ENCODE results near the gene STX16.
"Not testable (repeated sequence)": the region's sequence is repeated elsewhere in the genome, so short reads cannot be mapped to it uniquely, and the experiment has no call there.

The STX16 gene

GRCh38 chr20:58634521-58635278 is 16.4 kb upstream of the STX16 start:
- intact Hi-C loops (cut with DNase I), result no loop called here
- peak in 1 of 10 donors; percentile 69 for DNase-seq

- DNase-seq, result peak in 1 of 10 donors; percentile 55
- intact Hi-C loops (cut with DNase I), result no loop called here
Observed at GRCh38 chr20:58635279-58635665, 15.8 kb upstream of the STX16 start.

- DNase-seq, result peak in 1 of 10 donors; percentile 62
- intact Hi-C loops (cut with DNase I), result no loop called here
Observed at GRCh38 chr20:58636396-58636982, 14.6 kb upstream of the STX16 start.

GRCh38 chr20:58636983-58637421 is 14.1 kb upstream of the STX16 start:
- intact Hi-C loops (cut with DNase I), result no loop called here
- DNase-seq, result peak in 1 of 10 donors; percentile 44

GRCh38 chr20:58637466-58638213 is 13.4 kb upstream of the STX16 start:
- intact Hi-C loops (cut with DNase I), result no loop called here
- peak in 1 of 10 donors; percentile 82 for DNase-seq

- DNase-seq, result no peak
- intact Hi-C loops (cut with DNase I), result no loop called here
Observed at GRCh38 chr20:58638467-58639181, 12.5 kb upstream of the STX16 start.

GRCh38 chr20:58639182-58640146 is 11.6 kb upstream of the STX16 start:
- DNase-seq, result no peak
- intact Hi-C loops (cut with DNase I), result no loop called here

GRCh38 chr20:58640446-58640845 is 10.6 kb upstream of the STX16 start:
- DNase-seq, result no peak
- intact Hi-C loops (cut with DNase I), result no loop called here

- DNase-seq, result no peak
- intact Hi-C loops (cut with DNase I), result no loop called here
Observed at GRCh38 chr20:58642441-58642840, 8.6 kb upstream of the STX16 start.

GRCh38 chr20:58642896-58643295 is 8.2 kb upstream of the STX16 start:
- DNase-seq; intact Hi-C loops (cut with DNase I): not testable (repeated sequence)

- intact Hi-C loops (cut with DNase I), result no loop called here
- DNase-seq, result no peak
Observed at GRCh38 chr20:58645412-58645968, 5.6 kb upstream of the STX16 start.

- no peak for DNase-seq
- intact Hi-C loops (cut with DNase I), result no loop called here
Observed at GRCh38 chr20:58646257-58646656, 4.8 kb upstream of the STX16 start.

- no peak for DNase-seq
- intact Hi-C loops (cut with DNase I), result no loop called here
Observed at GRCh38 chr20:58646703-58647102, 4.4 kb upstream of the STX16 start.

GRCh38 chr20:58647162-58647795 is 3.8 kb upstream of the STX16 start:
- no peak for DNase-seq
- intact Hi-C loops (cut with DNase I), result no loop called here

- intact Hi-C loops (cut with DNase I), result no loop called here
- no peak for DNase-seq
Observed at GRCh38 chr20:58647796-58648501, 3.1 kb upstream of the STX16 start.

- DNase-seq; intact Hi-C loops (cut with DNase I): not testable (repeated sequence)
Observed at GRCh38 chr20:58648502-58648825, 2.6 kb upstream of the STX16 start.

- DNase-seq, result peak in 1 of 10 donors; percentile 82
Observed at GRCh38 chr20:58649288-58650180, 1.5 kb upstream of the STX16 start.

More at GRCh38 chr20:58649288-58650180, 1.5 kb upstream of the STX16 start:
- intact Hi-C loops (cut with DNase I), result loop anchor here (1.0 to 10.0 kb wide), 4 partner anchors 43 to 412 kb away; partner anchors contain the start of genes GNAS, GNAS-AS1, NPEPL1 and VAPB
